A673 (cell line): Measurements from ENCODE around the gene LRRC2.

Source experiments
- CTCF ChIP-seq: fragments of 300-800, 200-600 bp; sonication (generic); conservative IDR thresholded peaks from 2 replicates; pipeline ENCODE4 v1.5.1; 2017; ENCODE audit warnings: low read depth, mild to moderate bottlenecking, antibody characterized with exemption, low read length, moderate library complexity, mixed read lengths
- EZH2 ChIP-seq: fragments of 200-600 bp; sonication (generic); IDR thresholded peaks from 2 replicates; pipeline ENCODE4 v1.6.1; 2017; ENCODE audit warnings: borderline replicate concordance, low read depth, mild to moderate bottlenecking, mixed read lengths, antibody characterized with exemption, low read length; ENCODE audit not compliant: poor library complexity, severe bottlenecking

GRCh38 chr3:46537779-46538178 is 28.3 kb downstream of the LRRC2 start:
- no peak for TF ChIP-seq CTCF
- TF ChIP-seq EZH2, result no peak
